HCT116 (cell line): ENCODE results near the gene SLC3A2.

Source experiments
- EZH2 ChIP-seq: fragments of 200-600 bp; sonication (generic); IDR thresholded peaks from 2 replicates; pipeline ENCODE4 v1.6.1; 2017; ENCODE audit warnings: antibody characterized with exemption, mixed run types
- POLR2A ChIP-seq: IDR thresholded peaks from 2 replicates; pipeline ENCODE4 v1.7.0; 2011; ENCODE audit warnings: borderline replicate concordance; ENCODE audit not compliant: insufficient read depth, insufficient read length; ENCODE audit errors: extremely low read depth
- POLR2AphosphoS5 ChIP-seq: IDR thresholded peaks from 2 replicates; pipeline ENCODE4 v1.6.1; 2011; ENCODE audit warnings: mild to moderate bottlenecking, low read depth, low read length, moderate library complexity
- SP1 ChIP-seq: IDR thresholded peaks from 2 replicates; pipeline ENCODE4 v1.6.1; 2012; ENCODE audit warnings: low read depth
- TF ChIP-seq, protein P1 (sequence below), 3 experiments: fragments of 200-600 bp in 1 of 3; sonication (generic) in 1 of 3; IDR thresholded peaks in 2 of 3; conservative IDR thresholded peaks in 1 of 3; 2 replicates each; pipeline ENCODE4 v1.5.1; 2012 to 2017; ENCODE audit warnings: low read depth in 2 of 3, low read length in 2 of 3, antibody characterized with exemption in 1 of 3, borderline replicate concordance in 1 of 3, control low read depth in 1 of 3, mild to moderate bottlenecking in 1 of 3, mixed read lengths in 1 of 3, mixed run types in 1 of 3, moderate library complexity in 1 of 3; ENCODE audit not compliant: insufficient read depth in 1 of 3

DNA sequence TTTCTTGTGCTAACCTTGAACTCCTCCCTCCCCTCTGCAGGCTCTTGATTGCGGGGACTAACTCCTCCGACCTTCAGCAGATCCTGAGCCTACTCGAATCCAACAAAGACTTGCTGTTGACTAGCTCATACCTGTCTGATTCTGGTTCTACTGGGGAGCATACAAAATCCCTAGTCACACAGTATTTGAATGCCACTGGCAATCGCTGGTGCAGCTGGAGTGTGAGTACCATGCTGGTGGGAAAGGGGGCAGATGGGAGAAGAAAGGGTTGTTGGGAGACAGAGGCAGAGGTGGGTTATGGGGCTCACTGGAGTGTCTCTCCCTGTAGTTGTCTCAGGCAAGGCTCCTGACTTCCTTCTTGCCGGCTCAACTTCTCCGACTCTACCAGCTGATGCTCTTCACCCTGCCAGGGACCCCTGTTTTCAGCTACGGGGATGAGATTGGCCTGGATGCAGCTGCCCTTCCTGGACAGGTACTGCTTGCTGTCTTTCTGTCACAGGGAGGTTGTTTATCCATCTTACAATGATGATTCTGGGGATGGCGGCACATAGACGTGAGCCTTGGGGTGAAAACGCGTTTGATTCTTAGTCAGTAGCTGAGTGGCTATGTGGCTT lies 4.5 kb downstream of the SLC3A2 start:
- no peak for TF ChIP-seq EZH2
- TF ChIP-seq SP1: no peak
- TF ChIP-seq, protein P1, sequence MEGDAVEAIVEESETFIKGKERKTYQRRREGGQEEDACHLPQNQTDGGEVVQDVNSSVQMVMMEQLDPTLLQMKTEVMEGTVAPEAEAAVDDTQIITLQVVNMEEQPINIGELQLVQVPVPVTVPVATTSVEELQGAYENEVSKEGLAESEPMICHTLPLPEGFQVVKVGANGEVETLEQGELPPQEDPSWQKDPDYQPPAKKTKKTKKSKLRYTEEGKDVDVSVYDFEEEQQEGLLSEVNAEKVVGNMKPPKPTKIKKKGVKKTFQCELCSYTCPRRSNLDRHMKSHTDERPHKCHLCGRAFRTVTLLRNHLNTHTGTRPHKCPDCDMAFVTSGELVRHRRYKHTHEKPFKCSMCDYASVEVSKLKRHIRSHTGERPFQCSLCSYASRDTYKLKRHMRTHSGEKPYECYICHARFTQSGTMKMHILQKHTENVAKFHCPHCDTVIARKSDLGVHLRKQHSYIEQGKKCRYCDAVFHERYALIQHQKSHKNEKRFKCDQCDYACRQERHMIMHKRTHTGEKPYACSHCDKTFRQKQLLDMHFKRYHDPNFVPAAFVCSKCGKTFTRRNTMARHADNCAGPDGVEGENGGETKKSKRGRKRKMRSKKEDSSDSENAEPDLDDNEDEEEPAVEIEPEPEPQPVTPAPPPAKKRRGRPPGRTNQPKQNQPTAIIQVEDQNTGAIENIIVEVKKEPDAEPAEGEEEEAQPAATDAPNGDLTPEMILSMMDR (IDR thresholded peaks at IDR 0.05 in 2 of 3, conservative IDR thresholded peaks at IDR 0.05 in 1 of 3; ENCODE audit: borderline replicate concordance in 1 of 3, insufficient read depth in 1 of 3, low read depth in 2 of 3, low read length in 2 of 3): no peak
- no peak for TF ChIP-seq POLR2AphosphoS5
- TF ChIP-seq POLR2A: no peak
